Measurements from ENCODE around the gene SFPQ.
"Not testable (repeated sequence)": the region's sequence is repeated elsewhere in the genome, so short reads cannot be mapped to it uniquely, and the experiment has no call there.

Gene SFPQ

GRCh38 chr1:35187816-35188342 lies 5.1 kb downstream of the SFPQ start:
- no peak for DNase-seq (ENCODE audit: low read depth in 3 of 3)

- no peak for DNase-seq (ENCODE audit: low read depth in 3 of 3)
These were observed 6.7 kb downstream of the SFPQ start for GRCh38 chr1:35186239-35186638.

- DNase-seq (ENCODE audit: low read depth in 3 of 3): no peak
These were observed 7.7 kb downstream of the SFPQ start for GRCh38 chr1:35185200-35185599.

GRCh38 chr1:35184495-35185199 lies 8.3 kb downstream of the SFPQ start:
- DNase-seq (ENCODE audit: low read depth in 3 of 3): no peak

GRCh38 chr1:35181790-35182455 lies 11.0 kb downstream of the SFPQ start:
- DNase-seq (ENCODE audit: low read depth in 3 of 3): no peak

- no peak for DNase-seq (ENCODE audit: low read depth in 3 of 3)
These were observed 12.1 kb downstream of the SFPQ start for GRCh38 chr1:35180776-35181374.

- no peak for DNase-seq (ENCODE audit: low read depth in 3 of 3)
These were observed 13.0 kb downstream of the SFPQ start for GRCh38 chr1:35179908-35180307.

- no peak for DNase-seq (ENCODE audit: low read depth in 3 of 3)
These were observed 14.0 kb downstream of the SFPQ start for GRCh38 chr1:35178874-35179380.

GRCh38 chr1:35178295-35178695 lies 14.7 kb downstream of the SFPQ start:
- no peak for DNase-seq (ENCODE audit: low read depth in 3 of 3)

- DNase-seq (ENCODE audit: low read depth in 3 of 3): no peak
These were observed 15.6 kb downstream of the SFPQ start for GRCh38 chr1:35177237-35177786.

GRCh38 chr1:35175602-35176001 lies 17.3 kb downstream of the SFPQ start:
- no peak for DNase-seq (ENCODE audit: low read depth in 3 of 3)

- no peak for DNase-seq (ENCODE audit: low read depth in 3 of 3)
These were observed 17.8 kb downstream of the SFPQ start for GRCh38 chr1:35175098-35175576.

- no peak for DNase-seq (ENCODE audit: low read depth in 3 of 3)
These were observed 18.9 kb downstream of the SFPQ start for GRCh38 chr1:35173909-35174540.

- DNase-seq (ENCODE audit: low read depth in 3 of 3): no peak
These were observed 19.5 kb downstream of the SFPQ start for GRCh38 chr1:35173491-35173890.

- DNase-seq (ENCODE audit: low read depth in 3 of 3): no peak
These were observed 20.9 kb downstream of the SFPQ start for GRCh38 chr1:35172022-35172421.

GRCh38 chr1:35171579-35171978 lies 21.4 kb downstream of the SFPQ start:
- DNase-seq (ENCODE audit: low read depth in 3 of 3): no peak

GRCh38 chr1:35164893-35165292 lies 28.1 kb downstream of the SFPQ start:
- no peak for DNase-seq (ENCODE audit: low read depth in 3 of 3)

- no peak for DNase-seq (ENCODE audit: low read depth in 3 of 3)
These were observed 41.7 kb downstream of the SFPQ start for GRCh38 chr1:35151220-35151619.

GRCh38 chr1:35145892-35146549 lies 46.9 kb downstream of the SFPQ start:
- DNase-seq (ENCODE audit: low read depth in 3 of 3): not testable (repeated sequence)

GRCh38 chr1:35143737-35144508 lies 49.0 kb downstream of the SFPQ start:
- no peak for DNase-seq (ENCODE audit: low read depth in 3 of 3)

Data from stimulated activated CD4-positive, alpha-beta T cell treated with anti-CD3 and anti-CD28 coated beads, TNF-alpha, amount 100 ng/mL, for 24 hours (primary cell).